Esophagus squamous epithelium (tissue), 5 donors: ENCODE data around the gene WEE1. TPM values are rescaled to one million over a fixed set of nuclear protein-coding genes. Genes with fewer than 3 reads are reported as not detected.
"Not testable (repeated sequence)": the region's sequence is repeated elsewhere in the genome, so short reads cannot be mapped to it uniquely, and the experiment has no call there.

ENCODE experiments used
- DNase-seq: peaks from one replicate; lab custom pipeline; 2025; lab: John Stamatoyannopoulos, UW
- H3K27ac ChIP-seq, 4 donors: fragments of 200-600 bp; sonication (generic); one replicate each; pipeline ENCODE4 v1.5.1; 2016 to 2019; ENCODE audit warnings: mild to moderate bottlenecking in 1 of 4
- H3K27me3 ChIP-seq, 4 donors: fragments of 200-600 bp; sonication (generic); 1 replicate in 3 of 4; 2 replicates in 1 of 4; pipeline versions ENCODE4 v1.5.1 to v1.6.0; 2017 to 2021; ENCODE audit warnings: antibody characterized with exemption in 1 of 4
- H3K36me3 ChIP-seq, 3 donors: fragments of 200-600 bp; sonication (generic); one replicate each; pipeline ENCODE4 v1.5.1; 2016 to 2019
- H3K4me1 ChIP-seq, 3 donors: fragments of 200-600 bp; sonication (generic); one replicate each; pipeline ENCODE4 v1.5.1; 2017 to 2019
- H3K4me3 ChIP-seq, 4 donors: fragments of 200-600 bp; sonication (generic); 1 replicate in 3 of 4; 2 replicates in 1 of 4; pipeline ENCODE4 v1.5.1; 2016 to 2019; ENCODE audit warnings: mild to moderate bottlenecking in 2 of 4, moderate library complexity in 1 of 4
- H3K9me3 ChIP-seq, 3 donors: fragments of 200-600 bp; sonication (generic); one replicate each; pipeline ENCODE4 v1.5.1; 2016 to 2019
- CTCF ChIP-seq, 6 experiments: fragments of 450-650 bp in 4 of 6; fragments of 200-600 bp in 2 of 6; sonication (generic) in 2 of 6; IDR thresholded peaks; one replicate each; pipeline ENCODE4 v1.5.1; 2016 to 2019; ENCODE audit warnings: antibody characterized with exemption in 6 of 6, mild to moderate bottlenecking in 4 of 6, moderate library complexity in 4 of 6
- POLR2A ChIP-seq, 4 donors: fragments of 450-650 bp; IDR thresholded peaks; one replicate each; pipeline ENCODE4 v1.6.1; 2017; ENCODE audit warnings: antibody characterized with exemption in 4 of 4, mild to moderate bottlenecking in 4 of 4, moderate library complexity in 3 of 4
- WGBS, 2 donors: methylation state at CpG; one replicate each; pipeline ENCODE4 v1.1.5; 2018; 5-methylcytosine and 5-hydroxymethylcytosine counted together
- intact Hi-C: fragments of 100-400 bp; cut with DNase I; formaldehyde crosslinking; loops from one replicate; pipeline ENCODE4 v1.15.0; 2022
- total RNA-seq, 4 donors: library from RNA; depleted of rRNA; stranded (reverse); fragments of >200 nt; gene quantifications; one replicate each; pipeline ENCODE4 v1.1.0, GENCODE V29; 2016
- donor health status: DM: yes; HTN: yes; CAD: no.

WEE1 gene
- total RNA-seq, 4 donors from 2014 or later: 20.1 to 38.7 (median 36.5) TPM

GRCh38 chr11:9616858-9617257 lies 43.4 kb downstream of the WEE1 start:
- no peak overlapping the region for H3K27ac ChIP-seq

GRCh38 chr11:9617940-9618339 lies 44.5 kb downstream of the WEE1 start:
- intact Hi-C loops: loop anchor here (2.0 kb wide), 1 partner anchor 127 kb away; no protein-coding TSS in a partner anchor
- Histone ChIP-seq H3K27ac (no peak overlapping the region), H3K9me3 (no peaks in the 10 kb centered on the region), H3K27me3 (no peaks in the 10 kb centered on the region), H3K4me1 (peaks cover 7 to 23% (median 8%) of the 10 kb centered on the region in 3 donors), H3K4me3 (no peak overlapping the region), H3K36me3 (no peaks in the 10 kb centered on the region)
- 68% methylated on average over 5 of the region's 5 CpGs for WGBS, 2 donors
- TF ChIP-seq CTCF (IDR thresholded peaks at IDR 0.05): no peak
- no peak for TF ChIP-seq POLR2A (IDR thresholded peaks at IDR 0.05)
- DNase-seq: no peak

More at GRCh38 chr11:9616858-9617257, 43.4 kb downstream of the WEE1 start:
- TF ChIP-seq CTCF (IDR thresholded peaks at IDR 0.05): no peak
- no peak for TF ChIP-seq POLR2A (IDR thresholded peaks at IDR 0.05)
- Histone ChIP-seq H3K9me3 (no peaks in the 10 kb centered on the region), H3K4me1 (peaks cover 7 to 29% (median 14%) of the 10 kb centered on the region in 3 donors), H3K36me3 (no peaks in the 10 kb centered on the region), H3K27me3 (no peaks in the 10 kb centered on the region), H3K4me3 (no peak overlapping the region)
- intact Hi-C loops: loop anchor here (2.0 kb wide), 1 partner anchor 128 kb away; no protein-coding TSS in a partner anchor
- WGBS, 2 donors: 94 to 95% methylated on average over 2 to 4 of the region's 4 CpGs
- no peak for DNase-seq

GRCh38 chr11:9619004-9619403 lies 45.5 kb downstream of the WEE1 start:
- intact Hi-C loops: no loop called here
- H3K36me3 ChIP-seq: no peaks in the 10 kb centered on the region
- no peak overlapping the region for H3K4me3 ChIP-seq
- no peak for DNase-seq
- H3K4me1 ChIP-seq: peaks cover 7 to 12% (median 8%) of the 10 kb centered on the region in 3 donors
- H3K9me3 ChIP-seq: no peaks in the 10 kb centered on the region
- no peak for TF ChIP-seq POLR2A (IDR thresholded peaks at IDR 0.05)
- no peak for TF ChIP-seq CTCF (IDR thresholded peaks at IDR 0.05)
- H3K27me3 ChIP-seq: no peaks in the 10 kb centered on the region
- WGBS, 2 donors: 93 to 94% methylated on average over 1 of the region's 1 CpG
- no peak overlapping the region for H3K27ac ChIP-seq

GRCh38 chr11:9619971-9620370 lies 46.5 kb downstream of the WEE1 start:
- no peak overlapping the region for H3K4me3 ChIP-seq
- intact Hi-C loops: no loop called here

GRCh38 chr11:9622353-9622752 lies 48.9 kb downstream of the WEE1 start:
- H3K27me3 ChIP-seq, H3K9me3 ChIP-seq, DNase-seq, H3K4me3 ChIP-seq, H3K27ac ChIP-seq, H3K36me3 ChIP-seq, H3K4me1 ChIP-seq, intact Hi-C loops: not testable (repeated sequence)
- 92 to 94% methylated on average over 5 to 7 of the region's 7 CpGs for WGBS, 2 donors

More at GRCh38 chr11:9619971-9620370, 46.5 kb downstream of the WEE1 start:
- no peaks in the 10 kb centered on the region for H3K36me3 ChIP-seq
- no peak for DNase-seq
- peaks cover under 1 to 3% (median under 1%) of the 10 kb centered on the region in 3 donors for H3K4me1 ChIP-seq
- no peaks in the 10 kb centered on the region for H3K27me3 ChIP-seq
- H3K9me3 ChIP-seq: no peaks in the 10 kb centered on the region
- no peak overlapping the region for H3K27ac ChIP-seq
- TF ChIP-seq CTCF (IDR thresholded peaks at IDR 0.05): no peak
- TF ChIP-seq POLR2A (IDR thresholded peaks at IDR 0.05): no peak

GRCh38 chr11:9623053-9623452 lies 49.6 kb downstream of the WEE1 start:
- H3K4me3 ChIP-seq, intact Hi-C loops, DNase-seq, H3K27me3 ChIP-seq, H3K4me1 ChIP-seq, H3K36me3 ChIP-seq, H3K27ac ChIP-seq, H3K9me3 ChIP-seq: not testable (repeated sequence)
- no CpG with 5 or more reads among the region's 23 CpGs for whole genome bisulfite sequencing, 2 donors
